ENCODE results near the gene SRBD1. TPM values are rescaled to one million over a fixed set of nuclear protein-coding genes. Genes with fewer than 3 reads are reported as not detected.

SRBD1 gene
- total and polyA plus RNA-seq, 2 donors (not counting 1 experiment from before 2014, with no cell fraction given), result 9.6 to 18.7 TPM

GRCh38 chr2:45370369-45370768 is 240.7 kb downstream of the SRBD1 start:
- Histone ChIP-seq H3K9me3 (ENCODE audit: control insufficient read depth, insufficient read depth, low read depth, low read length) (no peaks in the 10 kb centered on the region), H3K79me2 (ENCODE audit: control insufficient read depth, insufficient read depth, low read length) (no peaks in the 10 kb centered on the region), H2AFZ (ENCODE audit: low read length) (no peak overlapping the region), H4K20me1 (ENCODE audit: control insufficient read depth, extremely low read depth, insufficient read depth, low read length) (no peaks in the 10 kb centered on the region), H3K4me3 (replicated peaks in 1 of 4; ENCODE audit: control extremely low read depth in 1 of 4, insufficient read depth in 1 of 4, low read depth in 3 of 4, low read length in 4 of 4) (no peak overlapping the region), H3K4me2 (ENCODE audit: extremely low read depth, insufficient read depth, low read length) (no peak overlapping the region), H3K27me3 (ENCODE audit: control insufficient read depth, insufficient read depth, low read length) (no peaks in the 10 kb centered on the region), H3K36me3 (ENCODE audit: control insufficient read depth, insufficient read depth, low read length) (no peaks in the 10 kb centered on the region), H3K27ac (ENCODE audit: insufficient read depth, low read length) (no peak overlapping the region), H3K9ac (ENCODE audit: insufficient read depth, low read length) (no peak overlapping the region), H3K4me1 (ENCODE audit: control insufficient read depth, extremely low read depth, insufficient read depth, low read length) (no peaks in the 10 kb centered on the region)
- peak; percentile 17 to 51 for DNase-seq (ENCODE audit: low read depth in 2 of 2)
- TF ChIP-seq CTCF (conservative IDR thresholded peaks at IDR 0.05 in 1 of 2, IDR thresholded peaks at IDR 0.05 in 1 of 2; ENCODE audit: low read depth in 1 of 2, low read length in 2 of 2) (no peak), EZH2 (IDR thresholded peaks at IDR 0.05; ENCODE audit: low read length, missing control alignments) (no peak)

DNA sequence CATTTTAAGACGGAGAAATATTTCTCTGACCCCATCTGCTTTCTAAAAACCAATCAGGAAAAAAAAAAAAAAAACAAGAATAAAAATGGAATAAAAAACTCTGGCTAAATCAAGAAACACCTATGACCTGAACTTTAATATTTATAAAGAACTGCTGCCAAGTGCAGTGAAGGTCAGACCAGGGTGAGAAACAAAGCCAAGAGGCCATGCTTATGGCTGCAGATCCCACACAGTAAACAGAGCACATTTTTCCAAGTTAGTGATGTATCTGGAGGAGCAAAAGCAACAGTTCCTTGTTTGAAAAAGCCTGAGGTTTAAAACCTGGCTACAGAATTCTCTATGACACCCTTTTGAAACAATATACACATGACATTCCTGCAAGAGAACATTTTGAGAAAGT is 242.3 kb downstream of the SRBD1 start:
- no peak overlapping the region for H3K4me3 ChIP-seq (replicated peaks in 1 of 4; ENCODE audit: control extremely low read depth in 1 of 4, insufficient read depth in 1 of 4, low read depth in 3 of 4, low read length in 4 of 4)
- no peaks in the 10 kb centered on the region for H4K20me1 ChIP-seq (ENCODE audit: control insufficient read depth, extremely low read depth, insufficient read depth, low read length)
- H3K9ac ChIP-seq (ENCODE audit: insufficient read depth, low read length), result no peak overlapping the region
- no peaks in the 10 kb centered on the region for H3K79me2 ChIP-seq (ENCODE audit: control insufficient read depth, insufficient read depth, low read length)
- no peaks in the 10 kb centered on the region for H3K27me3 ChIP-seq (ENCODE audit: control insufficient read depth, insufficient read depth, low read length)
- no peak for DNase-seq (ENCODE audit: low read depth in 2 of 2)
- no peak overlapping the region for H3K27ac ChIP-seq (ENCODE audit: insufficient read depth, low read length)
- H3K36me3 ChIP-seq (ENCODE audit: control insufficient read depth, insufficient read depth, low read length), result no peaks in the 10 kb centered on the region
- no peak overlapping the region for H2AFZ ChIP-seq (ENCODE audit: low read length)
- TF ChIP-seq EZH2 (IDR thresholded peaks at IDR 0.05; ENCODE audit: low read length, missing control alignments) (no peak), CTCF (conservative IDR thresholded peaks at IDR 0.05 in 1 of 2, IDR thresholded peaks at IDR 0.05 in 1 of 2; ENCODE audit: low read depth in 1 of 2, low read length in 2 of 2) (no peak)
- H3K9me3 ChIP-seq (ENCODE audit: control insufficient read depth, insufficient read depth, low read depth, low read length), result no peaks in the 10 kb centered on the region
- no peaks in the 10 kb centered on the region for H3K4me1 ChIP-seq (ENCODE audit: control insufficient read depth, extremely low read depth, insufficient read depth, low read length)
- no peak overlapping the region for H3K4me2 ChIP-seq (ENCODE audit: extremely low read depth, insufficient read depth, low read length)

- H3K4me3 ChIP-seq (replicated peaks in 1 of 4; ENCODE audit: control extremely low read depth in 1 of 4, insufficient read depth in 1 of 4, low read depth in 3 of 4, low read length in 4 of 4), result no peak overlapping the region
- no peak overlapping the region for H2AFZ ChIP-seq (ENCODE audit: low read length)
- H3K27me3 ChIP-seq (ENCODE audit: control insufficient read depth, insufficient read depth, low read length), result no peaks in the 10 kb centered on the region
- no peaks in the 10 kb centered on the region for H4K20me1 ChIP-seq (ENCODE audit: control insufficient read depth, extremely low read depth, insufficient read depth, low read length)
- H3K27ac ChIP-seq (ENCODE audit: insufficient read depth, low read length), result no peak overlapping the region
- H3K79me2 ChIP-seq (ENCODE audit: control insufficient read depth, insufficient read depth, low read length), result no peaks in the 10 kb centered on the region
- DNase-seq (ENCODE audit: low read depth in 2 of 2), result no peak
- H3K4me1 ChIP-seq (ENCODE audit: control insufficient read depth, extremely low read depth, insufficient read depth, low read length), result no peaks in the 10 kb centered on the region
- H3K9ac ChIP-seq (ENCODE audit: insufficient read depth, low read length), result no peak overlapping the region
- TF ChIP-seq EZH2 (IDR thresholded peaks at IDR 0.05; ENCODE audit: low read length, missing control alignments) (no peak), CTCF (conservative IDR thresholded peaks at IDR 0.05 in 1 of 2, IDR thresholded peaks at IDR 0.05 in 1 of 2; ENCODE audit: low read depth in 1 of 2, low read length in 2 of 2) (no peak)
- no peaks in the 10 kb centered on the region for H3K36me3 ChIP-seq (ENCODE audit: control insufficient read depth, insufficient read depth, low read length)
- no peak overlapping the region for H3K4me2 ChIP-seq (ENCODE audit: extremely low read depth, insufficient read depth, low read length)
- no peaks in the 10 kb centered on the region for H3K9me3 ChIP-seq (ENCODE audit: control insufficient read depth, insufficient read depth, low read depth, low read length)
These were observed 249.4 kb downstream of the SRBD1 start for GRCh38 chr2:45361666-45362065.

Measured in fibroblast of lung (primary cell).